ENCODE results near the gene PERCC1.

PERCC1 gene

DNA sequence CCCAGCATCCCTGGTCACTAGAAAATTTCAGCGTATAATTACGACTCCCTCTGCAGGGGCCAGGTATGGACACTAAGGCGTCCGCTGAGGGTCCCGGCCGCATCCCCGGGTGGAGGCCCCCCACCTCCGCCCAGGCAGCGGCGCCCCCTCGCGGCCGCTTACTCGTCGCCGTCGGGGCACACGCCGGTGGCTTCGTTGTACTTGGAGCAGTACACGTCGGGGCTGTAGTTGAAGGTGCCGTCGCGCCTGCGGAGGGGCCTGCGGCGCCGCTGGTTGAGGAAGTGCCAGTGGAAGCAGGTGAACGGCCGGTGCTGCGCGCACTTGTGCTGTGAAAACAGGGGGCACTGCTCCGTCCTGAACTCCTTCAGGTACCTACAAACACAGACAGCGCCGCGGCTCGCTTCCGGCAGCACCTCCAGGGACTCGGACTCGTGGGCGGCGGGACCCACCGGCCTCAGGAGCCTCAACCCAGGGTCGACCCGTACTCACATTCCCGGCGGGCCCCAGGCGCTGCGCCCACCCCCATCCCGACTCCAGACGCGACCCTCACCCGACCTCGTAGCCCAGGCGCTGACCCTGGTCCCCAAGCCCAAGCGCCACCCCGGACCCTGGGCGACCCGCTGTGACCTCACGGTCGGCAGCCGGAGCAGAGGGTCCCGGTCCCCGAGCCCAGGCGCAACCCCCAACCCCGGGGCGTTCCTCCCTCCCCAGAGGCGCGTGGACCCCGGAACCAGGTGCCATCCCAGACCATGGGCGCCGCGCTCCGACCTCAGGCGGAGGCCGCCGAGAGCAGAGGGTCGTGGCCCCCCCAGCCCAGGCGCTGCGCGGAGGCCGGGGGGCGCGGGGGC is 17.0 kb upstream of the PERCC1 start:
- TF ChIP-seq, protein P1, sequence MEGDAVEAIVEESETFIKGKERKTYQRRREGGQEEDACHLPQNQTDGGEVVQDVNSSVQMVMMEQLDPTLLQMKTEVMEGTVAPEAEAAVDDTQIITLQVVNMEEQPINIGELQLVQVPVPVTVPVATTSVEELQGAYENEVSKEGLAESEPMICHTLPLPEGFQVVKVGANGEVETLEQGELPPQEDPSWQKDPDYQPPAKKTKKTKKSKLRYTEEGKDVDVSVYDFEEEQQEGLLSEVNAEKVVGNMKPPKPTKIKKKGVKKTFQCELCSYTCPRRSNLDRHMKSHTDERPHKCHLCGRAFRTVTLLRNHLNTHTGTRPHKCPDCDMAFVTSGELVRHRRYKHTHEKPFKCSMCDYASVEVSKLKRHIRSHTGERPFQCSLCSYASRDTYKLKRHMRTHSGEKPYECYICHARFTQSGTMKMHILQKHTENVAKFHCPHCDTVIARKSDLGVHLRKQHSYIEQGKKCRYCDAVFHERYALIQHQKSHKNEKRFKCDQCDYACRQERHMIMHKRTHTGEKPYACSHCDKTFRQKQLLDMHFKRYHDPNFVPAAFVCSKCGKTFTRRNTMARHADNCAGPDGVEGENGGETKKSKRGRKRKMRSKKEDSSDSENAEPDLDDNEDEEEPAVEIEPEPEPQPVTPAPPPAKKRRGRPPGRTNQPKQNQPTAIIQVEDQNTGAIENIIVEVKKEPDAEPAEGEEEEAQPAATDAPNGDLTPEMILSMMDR (IDR thresholded peaks at IDR 0.05; ENCODE audit: low read depth, low read length), result peak; percentile 44
- DNase-seq (ENCODE audit: extremely low read depth, low read depth), result no peak

DNA sequence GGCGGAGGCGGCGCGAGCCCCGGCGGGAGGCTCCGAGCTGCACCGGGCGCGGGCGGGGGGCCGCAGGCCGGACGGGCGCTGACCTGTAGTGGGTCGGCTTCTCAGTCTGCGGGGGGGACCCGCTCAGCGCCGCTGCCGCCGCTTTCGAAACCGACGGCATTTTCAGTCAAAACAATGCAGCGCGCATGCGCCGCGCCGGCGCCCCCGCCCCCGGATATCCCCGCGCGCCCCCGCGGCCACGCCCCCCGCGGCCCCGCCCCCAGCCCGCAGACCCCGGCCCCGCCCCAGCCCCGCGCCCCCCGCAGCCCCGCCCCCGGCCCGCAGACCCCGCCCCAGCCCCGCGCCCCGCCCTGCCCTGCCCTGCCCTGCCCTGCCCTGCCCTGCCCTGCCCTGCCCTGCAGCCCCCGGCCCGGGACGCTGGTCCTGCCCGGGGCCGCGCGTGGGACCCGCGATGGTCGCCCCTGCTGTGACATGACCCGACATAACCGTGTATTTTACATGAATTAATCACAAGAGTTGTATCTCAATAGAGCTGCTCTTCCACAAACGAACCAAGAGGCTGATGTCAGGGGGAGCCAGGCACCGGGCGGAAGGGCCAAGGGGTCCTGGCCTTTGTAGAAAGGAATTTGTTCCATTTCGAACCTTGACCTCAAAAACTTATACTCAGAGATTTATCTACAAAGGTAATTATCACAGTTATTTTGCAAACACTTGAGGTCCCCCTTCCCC is 16.2 kb upstream of the PERCC1 start, which contains the start of gene UNKL:
TSS of gene UNKL (minus strand) at position 173 of the 729 bp plus-strand sequence. CDS start at position 160, 13 bp downstream.
- DNase-seq (ENCODE audit: extremely low read depth, low read depth), result no peak
- TF ChIP-seq, protein P1 (IDR thresholded peaks at IDR 0.05; ENCODE audit: low read depth, low read length), result no peak

DNA sequence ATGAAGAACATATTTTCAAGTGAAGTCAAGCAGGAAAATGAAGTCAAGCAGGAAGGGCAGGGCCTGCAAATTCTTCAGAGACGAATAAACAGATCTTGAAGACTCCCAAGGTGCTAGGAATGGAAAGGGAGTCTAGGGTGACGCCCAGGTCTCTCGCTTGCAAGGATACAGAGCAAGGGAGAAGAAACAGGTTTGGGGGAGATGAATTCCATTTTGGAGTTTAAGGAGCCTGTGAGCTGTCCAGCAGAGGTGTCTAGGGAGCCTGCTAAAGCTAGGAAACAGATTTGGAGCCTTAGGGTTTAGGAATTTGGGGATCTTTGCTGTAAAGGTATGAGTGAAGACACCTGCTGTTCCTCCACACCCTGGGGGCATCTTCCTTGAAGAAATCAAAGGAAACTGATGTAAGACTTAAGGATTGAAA is 14.3 kb upstream of the PERCC1 start:
- DNase-seq (ENCODE audit: extremely low read depth, low read depth), result no peak
- TF ChIP-seq, protein P1 (IDR thresholded peaks at IDR 0.05; ENCODE audit: low read depth, low read length), result no peak

DNA sequence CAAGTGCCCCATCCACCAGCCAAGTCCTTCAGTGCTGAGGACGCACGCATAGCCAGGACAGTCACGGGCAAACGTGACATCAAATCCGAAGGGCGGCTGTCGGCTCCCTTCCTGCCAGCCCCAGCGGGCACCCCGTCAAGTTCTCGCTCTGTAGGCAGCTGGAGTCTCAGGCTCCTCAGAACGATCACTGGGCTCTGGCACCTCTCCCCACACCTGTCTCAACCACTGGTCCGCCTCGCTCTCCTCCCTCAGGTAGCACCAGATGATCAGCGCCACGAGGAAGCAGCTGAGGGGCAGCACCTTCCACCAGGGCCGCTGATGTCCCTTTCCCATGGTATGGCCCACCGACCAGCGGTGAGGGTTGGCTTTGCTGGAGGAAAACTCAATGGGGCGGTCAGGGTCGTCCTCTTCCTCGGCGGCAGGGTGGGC is 10.8 kb upstream of the PERCC1 start:
- DNase-seq (ENCODE audit: extremely low read depth, low read depth), result no peak
- TF ChIP-seq, protein P1 (IDR thresholded peaks at IDR 0.05; ENCODE audit: low read depth, low read length), result no peak

DNA sequence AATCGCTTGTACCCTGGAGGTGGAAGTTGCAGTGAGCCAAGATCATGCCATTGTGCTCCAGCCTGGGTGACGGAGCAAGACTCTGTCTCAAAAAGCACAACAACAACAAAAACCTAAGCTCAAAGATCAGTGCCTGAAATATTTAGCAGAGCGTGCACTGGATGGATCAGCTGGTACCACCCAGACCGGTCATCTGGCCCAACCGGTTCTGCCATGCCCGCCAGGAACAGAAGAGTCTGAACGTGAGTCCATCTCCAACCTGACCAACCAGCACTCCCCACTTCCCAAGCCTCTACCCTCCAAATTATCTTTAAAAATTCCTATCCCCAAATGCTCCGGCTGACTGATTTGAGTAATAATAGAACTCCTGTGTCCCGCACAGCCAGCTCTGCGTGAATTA is 8.8 kb upstream of the PERCC1 start:
- TF ChIP-seq, protein P1 (IDR thresholded peaks at IDR 0.05; ENCODE audit: low read depth, low read length), result no peak
- DNase-seq (ENCODE audit: extremely low read depth, low read depth), result no peak

DNA sequence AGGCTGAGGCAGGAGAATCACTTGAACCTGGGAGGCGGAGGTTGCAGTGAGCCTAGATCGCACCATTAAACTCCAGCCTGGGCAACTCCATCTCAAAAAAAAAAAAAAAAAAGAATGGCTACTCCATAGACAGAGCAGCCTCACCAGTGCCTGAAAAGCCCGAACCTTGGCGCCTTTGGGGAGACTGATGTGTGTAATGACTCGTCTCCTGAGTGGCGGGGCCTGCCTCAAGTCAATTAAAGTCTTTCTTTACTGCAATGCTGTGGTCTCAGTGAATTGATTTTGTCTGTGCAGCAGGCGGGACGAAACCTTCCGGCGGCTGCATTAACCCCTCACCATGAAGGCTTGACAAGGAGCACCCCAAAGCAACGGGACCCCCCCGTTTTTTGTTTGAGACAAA is 6.8 kb upstream of the PERCC1 start:
- DNase-seq (ENCODE audit: extremely low read depth, low read depth), result no peak
- TF ChIP-seq, protein P1 (IDR thresholded peaks at IDR 0.05; ENCODE audit: low read depth, low read length), result no peak
